ENCODE measurements around the gene BSG. TPM values are rescaled to one million over a fixed set of nuclear protein-coding genes. Genes with fewer than 3 reads are reported as not detected.

The BSG gene
- total and polyA plus RNA-seq, 10 of the 15 experiments (the other 5 are each of a cell fraction or from before 2014, with no cell fraction given), result 2.8 to 297 (median 199) TPM

- H3K79me2 ChIP-seq (ENCODE audit: control insufficient read depth, insufficient read depth, low read length), result no peaks in the 10 kb centered on the region
- no peak overlapping the region for H2AFZ ChIP-seq (ENCODE audit: control insufficient read depth, low read depth, low read length)
- H3K36me3 ChIP-seq (ENCODE audit: control insufficient read depth in 2 of 2, insufficient read depth in 2 of 2, low read length in 1 of 2), result no peaks in the 10 kb centered on the region
- H3K4me1 ChIP-seq (ENCODE audit: control insufficient read depth, insufficient read depth, low read length), result no peaks in the 10 kb centered on the region
- BruUV-seq (replicated peaks), result no TSS peak
- ChIA-PET SMC1A (ENCODE audit: uncharacterized antibody, unreplicated experiment) (no interaction called here), CTCF (interaction anchor here (0.8 to 1.0 kb wide), 2 partner anchors 18 to 50 kb away, joined by 3 read pairs; partner anchors contain the start of gene TPGS1), POLR2A (no interaction called here), RAD21 (ENCODE audit: unreplicated experiment) (no interaction called here)
- ATAC-seq, result no peak
- in situ Hi-C loops (cut with MboI) (no loop called here), intact Hi-C loops (cut with micrococcal nuclease; ENCODE audit: unreplicated experiment) (no loop called here)
- no peaks in the 10 kb centered on the region for H4K20me1 ChIP-seq (ENCODE audit: control insufficient read depth, insufficient read depth)
- FAIRE-seq, result no peak
- no peaks in the 10 kb centered on the region for H3K27me3 ChIP-seq (replicated peaks in 1 of 2; ENCODE audit: control insufficient read depth in 2 of 2, insufficient read depth in 2 of 2, low read length in 1 of 2)
- 59% methylated on average over 29 of the region's 31 CpGs for WGBS (ENCODE audit: insufficient coverage, insufficient replicate concordance, low lambda C conversion rate, missing lambda C conversion rate)
- no peaks in the 10 kb centered on the region for H3K9me3 ChIP-seq (replicated peaks; ENCODE audit: control insufficient read depth, insufficient read depth, low read length)
- no peak for DNase-seq (ENCODE audit: low read depth, low spot score)
- H3K27ac ChIP-seq (ENCODE audit: control insufficient read depth, insufficient read depth), result no peak overlapping the region
- H3K4me3 ChIP-seq, result no peak overlapping the region
- H3K4me2 ChIP-seq (ENCODE audit: control insufficient read depth, insufficient read depth), result no peak overlapping the region
- no peak overlapping the region for H3K9ac ChIP-seq (ENCODE audit: control insufficient read depth, insufficient read depth, low read length)
- TF ChIP-seq ELK1 (IDR thresholded peaks at IDR 0.05; ENCODE audit: low read depth, low read length), result no peak
- no peak for TF ChIP-seq ZNF274 (IDR thresholded peaks at IDR 0.05; ENCODE audit: insufficient read depth, insufficient read length)
- TF ChIP-seq NR2C2 (IDR thresholded peaks at IDR 0.05; ENCODE audit: borderline replicate concordance, control insufficient read depth, insufficient read length, low read depth), result no peak
- TF ChIP-seq YBX1 (IDR thresholded peaks at IDR 0.05), result no peak
- TF ChIP-seq RAD51 (IDR thresholded peaks at IDR 0.05), result no peak
- no peak for TF ChIP-seq SP1 (IDR thresholded peaks at IDR 0.05; ENCODE audit: low read depth, low read length)
- no peak for TF ChIP-seq TCF12 (IDR thresholded peaks at IDR 0.05; ENCODE audit: low read depth, low read length)
These were observed 15.6 kb upstream of the BSG start for GRCh38 chr19:556611-557382.
